NT2/D1 (cell line): ENCODE results near the gene CD83.

Source experiments
- DNase-seq: peaks from one replicate; pipeline ENCODE4 v3.0.0-alpha.2; 2011; ENCODE audit warnings: low read depth, low spot score
- H3K27me3 ChIP-seq: 2 replicates; pipeline ENCODE4 v1.6.0; 2011; ENCODE audit warnings: mild to moderate bottlenecking; ENCODE audit not compliant: insufficient read length, insufficient read depth
- H3K36me3 ChIP-seq: 2 replicates; pipeline ENCODE4 v1.6.1; 2011; ENCODE audit warnings: mild to moderate bottlenecking, low read length, mixed read lengths; ENCODE audit not compliant: insufficient read depth, insufficient read length
- H3K4me1 ChIP-seq: 2 replicates; pipeline ENCODE4 v1.5.1; 2011; ENCODE audit not compliant: insufficient read depth, insufficient read length
- H3K4me3 ChIP-seq: 2 replicates; pipeline ENCODE4 v1.5.1; 2011; ENCODE audit warnings: low read depth; ENCODE audit not compliant: insufficient read length
- H3K9ac ChIP-seq: 2 replicates; pipeline ENCODE4 v1.6.0; 2011; ENCODE audit warnings: low read depth; ENCODE audit not compliant: insufficient read length
- H3K9me3 ChIP-seq: 2 replicates; pipeline ENCODE4 v1.5.1; 2011; ENCODE audit warnings: mild to moderate bottlenecking, low read length; ENCODE audit not compliant: insufficient read depth
- SUZ12 ChIP-seq: IDR thresholded peaks from 2 replicates; pipeline ENCODE4 v1.6.1; 2011; ENCODE audit not compliant: insufficient read length, insufficient read depth; ENCODE audit errors: extremely low read depth
- YY1 ChIP-seq: IDR thresholded peaks from 2 replicates; pipeline ENCODE4 v1.6.1; 2011; ENCODE audit not compliant: insufficient read length, insufficient read depth
- ZNF274 ChIP-seq: IDR thresholded peaks from 2 replicates; pipeline ENCODE4 v1.6.1; 2011; ENCODE audit warnings: mild to moderate bottlenecking, low read depth, low read length

CD83 gene

DNA sequence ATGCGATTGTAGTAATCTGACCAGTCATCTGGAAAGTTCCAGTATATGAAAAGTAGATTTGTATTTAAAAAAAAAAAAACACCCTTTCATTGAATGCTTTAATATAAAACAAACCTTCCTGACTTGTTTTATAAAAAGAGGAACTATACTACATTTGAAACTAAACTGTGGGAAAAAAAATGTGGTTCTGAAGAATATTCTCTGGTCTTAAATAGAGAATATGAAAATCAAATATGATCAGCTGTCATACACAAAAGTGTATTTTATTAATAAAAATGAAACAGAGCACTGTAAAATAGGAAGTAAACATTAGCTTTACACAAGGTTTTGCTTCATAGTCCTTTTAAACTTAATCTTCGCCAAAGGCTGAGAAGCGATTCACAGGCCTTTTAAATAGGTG is 25.3 kb upstream of the CD83 start:
- no peak overlapping the region for H3K9ac ChIP-seq
- no peak for TF ChIP-seq YY1
- no peak for TF ChIP-seq ZNF274
- TF ChIP-seq SUZ12: no peak
- H3K4me3 ChIP-seq: no peak overlapping the region
- no peaks in the 10 kb centered on the region for H3K9me3 ChIP-seq
- no peaks in the 10 kb centered on the region for H3K36me3 ChIP-seq
- no peaks in the 10 kb centered on the region for H3K27me3 ChIP-seq
- H3K4me1 ChIP-seq: no peaks in the 10 kb centered on the region
- no peak for DNase-seq

DNA sequence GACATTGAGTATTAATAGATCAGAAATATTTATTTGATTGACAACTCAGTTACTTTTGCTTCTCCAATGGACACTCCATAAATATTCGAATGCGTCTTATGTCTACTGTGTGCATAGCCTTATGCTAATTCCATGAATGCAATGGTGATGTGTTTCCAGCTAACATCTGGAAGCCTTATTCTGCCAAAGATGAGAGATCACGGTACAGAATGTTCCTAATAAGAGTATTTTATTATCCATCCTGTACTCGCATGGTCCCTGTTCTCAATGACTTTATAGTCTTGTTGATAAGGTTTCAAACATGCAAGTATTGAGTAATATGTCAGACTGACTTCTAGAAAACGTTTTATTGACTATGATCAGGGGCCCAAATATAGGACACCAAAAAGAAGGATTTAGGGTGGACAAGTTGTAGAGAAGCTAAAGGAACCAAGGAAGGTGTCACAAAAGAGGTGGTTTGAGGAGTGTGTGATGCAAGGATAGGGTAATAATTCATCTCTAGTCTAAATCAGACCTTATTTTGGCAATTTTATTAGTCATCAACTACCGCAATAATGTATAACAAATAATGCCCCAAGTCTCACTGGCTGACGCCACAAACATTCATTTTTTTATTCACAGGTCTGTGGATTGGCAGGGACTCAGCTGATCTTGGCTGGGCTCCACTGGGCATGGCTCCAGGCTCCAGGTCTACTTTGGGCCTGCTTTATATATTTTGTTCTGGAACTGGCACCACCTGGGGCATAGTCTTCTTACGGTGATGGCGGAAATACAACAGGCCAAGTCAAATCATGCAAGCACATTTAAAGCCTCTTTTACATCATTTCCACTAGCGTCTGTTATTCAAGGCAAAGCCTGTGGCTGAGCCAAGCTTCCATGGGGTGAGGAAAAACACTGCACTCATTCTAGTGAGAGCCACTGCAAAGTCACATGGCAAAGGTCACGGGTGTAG is 24.5 kb upstream of the CD83 start:
- H3K4me1 ChIP-seq: no peaks in the 10 kb centered on the region
- TF ChIP-seq YY1 (no peak), ZNF274 (no peak), SUZ12 (no peak)
- H3K9me3 ChIP-seq: no peaks in the 10 kb centered on the region
- H3K9ac ChIP-seq: no peak overlapping the region
- no peak for DNase-seq
- no peaks in the 10 kb centered on the region for H3K27me3 ChIP-seq
- H3K4me3 ChIP-seq: no peak overlapping the region
- H3K36me3 ChIP-seq: no peaks in the 10 kb centered on the region

DNA sequence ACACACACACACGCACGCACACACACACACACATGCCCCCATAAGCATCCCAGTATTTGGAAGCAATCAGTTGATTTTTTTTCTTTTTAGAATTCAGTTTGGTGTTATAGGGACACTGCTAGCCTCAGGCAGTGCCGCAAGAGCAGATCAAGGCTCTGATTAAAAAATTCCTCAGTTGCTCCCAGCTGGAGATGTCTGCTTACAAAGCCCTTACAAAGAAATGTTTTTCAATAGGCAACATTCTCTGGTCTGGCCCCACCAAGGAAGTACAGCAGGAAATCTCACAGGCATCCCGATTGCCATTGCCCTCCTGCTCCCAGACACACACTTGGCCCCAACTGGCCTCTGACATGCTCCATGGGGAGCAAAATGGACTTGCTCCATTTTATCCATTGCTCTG is 22.9 kb upstream of the CD83 start:
- Histone ChIP-seq H3K9me3 (no peaks in the 10 kb centered on the region), H3K4me1 (no peaks in the 10 kb centered on the region), H3K4me3 (no peak overlapping the region), H3K36me3 (no peaks in the 10 kb centered on the region), H3K27me3 (no peaks in the 10 kb centered on the region), H3K9ac (no peak overlapping the region)
- DNase-seq: no peak
- TF ChIP-seq SUZ12 (no peak), YY1 (no peak), ZNF274 (no peak)

DNA sequence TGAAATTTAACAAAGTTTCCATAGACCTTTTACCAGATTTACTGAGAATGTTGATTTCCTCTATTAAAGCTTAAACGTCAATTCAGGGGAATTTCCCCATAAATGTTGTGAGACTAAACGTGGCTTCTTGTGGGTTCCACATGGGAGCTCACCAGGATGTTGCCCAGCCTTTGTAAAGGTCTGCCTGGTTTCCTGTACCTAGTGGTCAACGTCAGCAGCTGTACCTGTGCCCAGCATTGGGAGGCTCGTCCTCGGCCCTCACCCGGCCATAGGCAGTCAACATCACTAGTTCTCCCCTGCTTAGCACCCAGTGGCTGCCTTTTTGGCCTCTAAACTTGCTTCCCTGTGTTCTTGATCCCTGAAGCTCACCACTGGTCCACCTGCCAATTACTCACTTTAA is 22.1 kb upstream of the CD83 start:
- no peaks in the 10 kb centered on the region for H3K27me3 ChIP-seq
- H3K36me3 ChIP-seq: no peaks in the 10 kb centered on the region
- H3K9me3 ChIP-seq: no peaks in the 10 kb centered on the region
- DNase-seq: no peak
- no peaks in the 10 kb centered on the region for H3K4me1 ChIP-seq
- TF ChIP-seq SUZ12: no peak
- no peak for TF ChIP-seq ZNF274
- TF ChIP-seq YY1: no peak
- no peak overlapping the region for H3K9ac ChIP-seq
- no peak overlapping the region for H3K4me3 ChIP-seq

DNA sequence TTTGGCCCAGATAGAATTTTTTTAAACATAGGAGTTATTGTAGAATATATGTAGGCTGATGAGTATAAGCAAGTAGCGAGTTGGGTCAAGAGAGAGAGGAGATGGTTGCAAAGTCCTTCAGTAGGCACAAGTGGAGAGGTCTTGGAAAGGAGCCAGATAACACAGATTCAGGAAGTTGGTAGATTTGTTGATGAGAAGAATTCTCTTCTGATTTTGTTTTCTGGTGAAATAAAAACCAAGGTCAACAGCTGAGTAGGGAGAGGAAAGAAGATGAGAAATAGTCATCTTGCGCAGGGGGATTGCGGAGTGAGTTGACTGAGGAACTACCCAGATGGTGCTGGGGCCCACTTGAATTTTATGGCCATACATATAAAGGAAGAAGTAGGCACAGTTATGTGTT is 17.4 kb upstream of the CD83 start:
- no peaks in the 10 kb centered on the region for H3K9me3 ChIP-seq
- TF ChIP-seq ZNF274: no peak
- no peak for TF ChIP-seq SUZ12
- no peak for TF ChIP-seq YY1
- no peaks in the 10 kb centered on the region for H3K27me3 ChIP-seq
- no peaks in the 10 kb centered on the region for H3K4me1 ChIP-seq
- no peak for DNase-seq
- H3K36me3 ChIP-seq: no peaks in the 10 kb centered on the region
- no peak overlapping the region for H3K4me3 ChIP-seq
- no peak overlapping the region for H3K9ac ChIP-seq

DNA sequence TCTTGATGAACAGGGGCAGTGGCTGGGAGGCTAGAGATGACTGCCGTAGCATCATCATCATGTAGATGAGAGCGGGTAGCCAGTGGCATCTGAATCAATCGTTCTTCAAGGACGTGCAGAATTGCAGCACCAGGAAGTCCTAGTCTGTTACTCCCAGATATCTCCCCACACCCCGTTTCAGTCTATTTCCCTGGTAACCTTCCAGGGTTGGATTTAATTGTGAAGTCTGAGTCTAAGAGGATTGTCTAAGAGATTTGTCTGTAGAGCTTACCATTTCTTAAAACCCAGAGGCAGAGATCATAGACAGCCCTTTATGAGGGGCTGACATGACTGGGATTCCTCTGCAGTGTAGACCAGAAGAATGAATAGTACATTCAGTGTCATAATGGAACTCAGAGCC is 16.6 kb upstream of the CD83 start:
- no peak for DNase-seq
- Histone ChIP-seq H3K9ac (no peak overlapping the region), H3K4me1 (no peaks in the 10 kb centered on the region), H3K4me3 (no peak overlapping the region), H3K27me3 (no peaks in the 10 kb centered on the region), H3K9me3 (no peaks in the 10 kb centered on the region), H3K36me3 (no peaks in the 10 kb centered on the region)
- TF ChIP-seq YY1 (no peak), ZNF274 (no peak), SUZ12 (no peak)

DNA sequence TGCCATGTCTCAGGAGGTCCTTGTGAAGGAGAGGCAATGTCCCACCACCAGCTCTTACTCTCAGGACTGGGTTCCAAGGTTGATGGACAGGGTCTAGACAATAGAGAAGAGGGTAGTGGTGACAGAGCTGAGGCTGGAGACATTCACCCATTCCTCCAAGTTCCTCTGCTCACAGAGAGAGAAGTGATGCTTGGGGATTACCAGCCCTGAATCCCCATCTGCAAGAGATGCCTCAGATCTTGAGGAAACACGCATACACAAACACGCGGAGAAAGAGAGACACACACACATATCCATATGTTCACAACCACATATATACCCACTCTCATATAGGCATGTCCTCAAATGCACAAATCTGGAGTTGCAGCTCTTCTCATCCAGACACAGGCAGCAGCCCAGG is 15.2 kb upstream of the CD83 start:
- Histone ChIP-seq H3K36me3 (no peaks in the 10 kb centered on the region), H3K9ac (no peak overlapping the region), H3K27me3 (no peaks in the 10 kb centered on the region), H3K4me3 (no peak overlapping the region), H3K9me3 (peaks cover 10% of the 10 kb centered on the region), H3K4me1 (no peaks in the 10 kb centered on the region)
- TF ChIP-seq SUZ12 (no peak), YY1 (no peak), ZNF274 (no peak)
- no peak for DNase-seq
